Trophoblast cell (in vitro differentiated cells and primary cell): ENCODE measurements around the gene HOXB9.
A peak's percentile ranks its signal among the peaks of the same experiment; 100 is the strongest.

ENCODE experiments used
- DNase-seq, 2 donors: peaks; one replicate each; pipeline ENCODE4 v3.0.0-alpha.2; 2016
- H2AFZ ChIP-seq: 2 replicates; pipeline ENCODE4 v1.6.1; 2013; ENCODE audit warnings: low read length, moderate library complexity, mild to moderate bottlenecking; ENCODE audit not compliant: insufficient read depth, poor library complexity
- H2AK5ac ChIP-seq: 2 replicates; pipeline ENCODE4 v1.6.1; 2013; ENCODE audit warnings: mild to moderate bottlenecking, low read length
- H2BK120ac ChIP-seq: 2 replicates; pipeline ENCODE4 v1.6.1; 2013; ENCODE audit warnings: low read length, mild to moderate bottlenecking, moderate library complexity; ENCODE audit not compliant: insufficient read depth, poor library complexity
- H2BK12ac ChIP-seq: 2 replicates; pipeline ENCODE4 v1.6.1; 2013; ENCODE audit warnings: mild to moderate bottlenecking, low read length, moderate library complexity
- H2BK5ac ChIP-seq: 2 replicates; pipeline ENCODE4 v1.6.1; 2013; ENCODE audit warnings: low read length, low read depth, moderate library complexity, mild to moderate bottlenecking; ENCODE audit not compliant: poor library complexity
- H3K14ac ChIP-seq: 2 replicates; pipeline ENCODE4 v1.6.1; 2013; ENCODE audit warnings: mild to moderate bottlenecking, low read length
- H3K18ac ChIP-seq: 2 replicates; pipeline ENCODE4 v1.6.1; 2013; ENCODE audit warnings: mild to moderate bottlenecking, low read length
- H3K23ac ChIP-seq: 2 replicates; pipeline ENCODE4 v1.6.1; 2013; ENCODE audit warnings: low read length
- H3K27ac ChIP-seq: 2 replicates; pipeline ENCODE4 v1.5.1; 2013; ENCODE audit warnings: low read depth, mild to moderate bottlenecking, inconsistent platforms, low read length, moderate library complexity
- H3K27me3 ChIP-seq: 2 replicates; pipeline ENCODE4 v1.6.1; 2013; ENCODE audit warnings: inconsistent platforms, mild to moderate bottlenecking, low read length, moderate library complexity; ENCODE audit not compliant: insufficient read depth
- H3K36me3 ChIP-seq, 2 experiments: 1 replicate in 1 of 2; 2 replicates in 1 of 2; pipeline ENCODE4 v1.6.1; 2013; ENCODE audit warnings: low read length in 2 of 2, mild to moderate bottlenecking in 2 of 2, moderate library complexity in 1 of 2; ENCODE audit not compliant: insufficient read depth in 2 of 2, control insufficient read depth in 1 of 2
- H3K4ac ChIP-seq: 2 replicates; pipeline ENCODE4 v1.6.1; 2013; ENCODE audit warnings: low read depth, mild to moderate bottlenecking, low read length, moderate library complexity
- H3K4me1 ChIP-seq, 2 experiments: 1 replicate in 1 of 2; 2 replicates in 1 of 2; pipeline ENCODE4 v1.6.1; 2013; ENCODE audit warnings: low read length in 2 of 2, mild to moderate bottlenecking in 2 of 2, moderate library complexity in 1 of 2; ENCODE audit not compliant: insufficient read depth in 2 of 2, control insufficient read depth in 1 of 2
- H3K4me2 ChIP-seq: 2 replicates; pipeline ENCODE4 v1.6.1; 2013; ENCODE audit warnings: inconsistent platforms, mild to moderate bottlenecking, low read length, moderate library complexity
- H3K4me3 ChIP-seq: 2 replicates; pipeline ENCODE4 v1.5.1; 2013; ENCODE audit warnings: mild to moderate bottlenecking, low read depth, low read length, inconsistent platforms
- H3K79me1 ChIP-seq: one replicate; pipeline ENCODE4 v1.6.1; 2013; ENCODE audit warnings: low read length
- H3K79me2 ChIP-seq: 2 replicates; pipeline ENCODE4 v1.6.1; 2013; ENCODE audit warnings: low read length, mild to moderate bottlenecking; ENCODE audit not compliant: control insufficient read depth, insufficient read depth, poor library complexity
- H3K9ac ChIP-seq: 2 replicates; pipeline ENCODE4 v1.6.1; 2013; ENCODE audit warnings: mild to moderate bottlenecking, low read length
- H3K9me3 ChIP-seq: 2 replicates; pipeline ENCODE4 v1.6.1; 2013; ENCODE audit warnings: low read depth, mild to moderate bottlenecking, control low read depth, inconsistent platforms, low read length; ENCODE audit not compliant: insufficient read depth
- H4K12ac ChIP-seq: 2 replicates; pipeline ENCODE4 v1.6.1; 2013; ENCODE audit warnings: low read depth, mild to moderate bottlenecking, low read length, moderate library complexity
- H4K8ac ChIP-seq: 2 replicates; pipeline ENCODE4 v1.6.1; 2013; ENCODE audit warnings: low read depth, mild to moderate bottlenecking, low read length, moderate library complexity
- H4K91ac ChIP-seq: one replicate; pipeline ENCODE4 v1.6.1; 2013; ENCODE audit warnings: low read depth, mild to moderate bottlenecking, low read length, moderate library complexity
- WGBS: extraction: QIAGEN DNeasy Blood & Tissue Kit; methylation state at CpG from one replicate; pipeline ENCODE4 v1.1.7; 2013; ENCODE audit warnings: missing lambda C conversion rate; ENCODE audit not compliant: insufficient read length, insufficient coverage; ENCODE audit errors: extremely low coverage; 5-methylcytosine and 5-hydroxymethylcytosine counted together

The HOXB9 gene

GRCh38 chr17:48628649-48629410 lies 2.7 kb upstream of the HOXB9 start:
- Histone ChIP-seq H3K14ac (no peak overlapping the region), H4K12ac (no peak overlapping the region), H3K4me2 (no peak overlapping the region), H3K4ac (no peak overlapping the region), H2AFZ (no peak overlapping the region), H3K9me3 (peaks cover 6% of the 10 kb centered on the region), H3K27ac (no peak overlapping the region), H2BK5ac (no peak overlapping the region), H3K4me3 (no peak overlapping the region), H3K9ac (no peak overlapping the region), H3K27me3 (peaks cover 94% of the 10 kb centered on the region), H3K4me1 (peaks cover 8 to 19% of the 10 kb centered on the region in 2 experiments), H3K23ac (no peak overlapping the region), H3K36me3 (no peaks in the 10 kb centered on the region), H3K79me1 (no peaks in the 10 kb centered on the region), H2BK12ac (no peak overlapping the region), H3K18ac (no peak overlapping the region), H4K91ac (no peak overlapping the region), H4K8ac (no peak overlapping the region), H2BK120ac (no peak overlapping the region), H3K79me2 (no peaks in the 10 kb centered on the region), H2AK5ac (no peak overlapping the region)
- no peak for DNase-seq
- no CpG with 5 or more reads among the region's 5 CpGs for WGBS

DNA sequence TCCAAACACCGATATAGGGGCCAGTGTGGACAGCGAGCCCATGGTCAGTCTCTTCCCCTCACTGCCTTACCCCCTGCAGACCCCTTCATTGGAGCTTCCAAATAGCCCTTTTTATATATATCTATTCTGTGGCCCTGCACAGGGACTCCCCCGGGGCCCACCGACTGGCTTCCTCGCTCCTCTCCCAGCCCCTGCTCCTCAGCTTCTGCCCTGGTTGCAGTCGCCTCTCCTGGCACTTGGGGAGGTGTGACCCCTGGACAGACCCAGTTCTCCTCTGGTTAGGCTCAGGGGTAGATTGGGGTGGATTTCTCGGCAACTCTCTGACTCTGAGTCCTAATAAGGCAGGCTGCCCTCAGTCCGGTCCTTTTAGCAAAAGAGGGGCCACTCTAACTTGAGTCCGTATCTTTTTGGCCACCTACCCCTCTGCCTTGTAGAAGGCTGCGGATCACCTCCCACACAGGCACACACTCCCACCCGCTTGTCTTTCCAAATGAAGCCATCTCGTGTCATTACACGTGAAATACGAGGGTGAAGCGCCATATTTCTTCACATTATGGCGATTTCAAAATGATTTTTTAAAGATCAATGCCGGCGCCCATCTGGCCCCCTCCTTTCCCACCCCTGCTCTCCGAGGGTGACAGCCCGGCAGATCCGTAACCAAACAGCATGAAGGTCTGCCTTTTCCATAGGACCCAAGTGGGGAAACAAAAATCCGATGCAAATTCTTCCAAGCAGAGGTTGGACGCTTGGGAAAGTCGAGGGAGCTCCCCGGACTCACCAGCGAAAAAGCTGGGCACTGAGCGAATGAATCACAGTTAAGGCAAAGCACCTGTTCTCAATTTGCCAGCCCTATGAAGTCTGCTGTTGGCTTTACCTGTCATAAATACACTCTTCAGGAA lies 1.7 kb upstream of the HOXB9 start:
- H4K8ac ChIP-seq = no peak overlapping the region
- H2AFZ ChIP-seq = no peak overlapping the region
- H2BK5ac ChIP-seq = no peak overlapping the region
- no peaks in the 10 kb centered on the region for H3K36me3 ChIP-seq
- no peak overlapping the region for H3K14ac ChIP-seq
- H3K4me2 ChIP-seq = no peak overlapping the region
- H3K9ac ChIP-seq = no peak overlapping the region
- H3K4me1 ChIP-seq = peaks cover 8 to 16% of the 10 kb centered on the region in 2 experiments
- H2BK120ac ChIP-seq = no peak overlapping the region
- no peak for DNase-seq
- peaks cover 95% of the 10 kb centered on the region for H3K27me3 ChIP-seq
- H2BK12ac ChIP-seq = no peak overlapping the region
- H3K4ac ChIP-seq = no peak overlapping the region
- H3K18ac ChIP-seq = no peak overlapping the region
- peaks cover 7% of the 10 kb centered on the region for H3K9me3 ChIP-seq
- no peaks in the 10 kb centered on the region for H3K79me1 ChIP-seq
- H3K4me3 ChIP-seq = no peak overlapping the region
- H3K79me2 ChIP-seq = no peaks in the 10 kb centered on the region
- H4K12ac ChIP-seq = no peak overlapping the region
- no CpG with 5 or more reads among the region's 27 CpGs for WGBS
- no peak overlapping the region for H3K23ac ChIP-seq
- no peak overlapping the region for H2AK5ac ChIP-seq
- H3K27ac ChIP-seq = no peak overlapping the region
- H4K91ac ChIP-seq = no peak overlapping the region

GRCh38 chr17:48627118-48627597 lies 1.0 kb upstream of the HOXB9 start:
- Histone ChIP-seq H4K8ac (no peak overlapping the region), H3K27ac (no peak overlapping the region), H2BK120ac (no peak overlapping the region), H3K23ac (no peak overlapping the region), H3K4ac (no peak overlapping the region), H3K79me1 (no peaks in the 10 kb centered on the region), H3K9me3 (peaks cover 7% of the 10 kb centered on the region), H3K4me1 (peaks cover 8 to 16% of the 10 kb centered on the region in 2 experiments), H3K4me3 (no peak overlapping the region), H2AFZ (no peak overlapping the region), H3K9ac (no peak overlapping the region), H3K4me2 (no peak overlapping the region), H3K79me2 (no peaks in the 10 kb centered on the region), H3K14ac (no peak overlapping the region), H3K36me3 (no peaks in the 10 kb centered on the region), H3K27me3 (peaks cover 95% of the 10 kb centered on the region), H4K12ac (no peak overlapping the region), H2AK5ac (no peak overlapping the region), H4K91ac (no peak overlapping the region), H3K18ac (no peak overlapping the region), H2BK12ac (no peak overlapping the region), H2BK5ac (no peak overlapping the region)
- DNase-seq = no peak
- no CpG with 5 or more reads among the region's 5 CpGs for WGBS

DNA sequence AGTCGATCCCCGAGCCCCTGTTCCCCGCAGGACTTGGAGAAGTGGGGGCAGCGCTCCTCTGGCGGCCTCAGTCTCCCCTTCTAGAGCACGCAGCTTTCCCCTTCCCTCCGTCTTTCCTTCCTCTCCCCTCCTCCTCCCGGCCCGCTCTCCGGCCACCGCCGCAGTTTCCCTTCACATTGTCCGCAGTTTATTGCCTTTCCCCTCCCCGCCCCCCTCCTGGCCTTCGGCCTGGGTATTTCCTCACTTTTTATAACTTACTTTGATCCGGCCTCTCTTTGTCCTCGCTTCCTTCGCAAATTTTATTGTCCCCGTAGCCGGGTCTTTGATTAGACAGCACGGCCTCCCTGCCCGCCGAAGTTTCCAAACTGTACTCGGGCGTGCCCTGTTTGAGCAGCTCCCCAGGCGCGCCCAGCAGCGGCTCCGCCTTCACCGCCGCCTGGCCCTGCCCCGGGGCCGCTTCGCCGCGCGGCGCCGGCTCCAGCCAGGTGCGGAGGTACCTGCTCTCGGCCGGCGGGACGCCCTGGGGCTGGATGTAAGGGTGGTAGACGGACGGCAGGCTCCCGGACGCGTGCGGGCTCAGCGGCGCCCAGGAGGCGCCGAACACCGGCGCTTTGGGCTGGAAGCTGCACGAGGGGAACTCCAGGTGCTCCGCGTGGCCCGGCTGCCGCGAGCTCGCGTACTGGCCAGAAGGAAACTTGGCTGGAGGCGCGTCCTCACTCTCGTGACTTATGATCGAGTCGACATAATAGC lies 488 bp downstream of the HOXB9 start:
- Histone ChIP-seq H3K14ac (no peak overlapping the region), H3K9ac (no peak overlapping the region), H4K91ac (no peak overlapping the region), H3K36me3 (no peaks in the 10 kb centered on the region), H3K18ac (no peak overlapping the region), H3K23ac (no peak overlapping the region), H3K4me3 (peak overlapping the region; percentile 21), H2BK120ac (no peak overlapping the region), H2AFZ (peak overlapping the region; percentile 69), H3K27ac (no peak overlapping the region), H2BK5ac (no peak overlapping the region), H2AK5ac (no peak overlapping the region), H3K4me1 (peaks cover 8 to 18% of the 10 kb centered on the region in 2 experiments), H3K27me3 (peaks cover 95% of the 10 kb centered on the region), H3K4me2 (peak overlapping the region; percentile 83), H3K79me2 (no peaks in the 10 kb centered on the region), H3K4ac (no peak overlapping the region), H3K79me1 (no peaks in the 10 kb centered on the region), H4K8ac (no peak overlapping the region), H4K12ac (no peak overlapping the region), H2BK12ac (no peak overlapping the region), H3K9me3 (peaks cover 9% of the 10 kb centered on the region)
- WGBS = no CpG with 5 or more reads among the region's 69 CpGs
- peak; percentile 63 to 76 for DNase-seq
